GM23338 (cell line): ENCODE results near the gene HELQ. TPM values are rescaled to one million over a fixed set of nuclear protein-coding genes. Genes with fewer than 3 reads are reported as not detected.

Source experiments
- ATAC-seq: fragments of 200-7000 bp; cut with Tn5 transposase; 3 replicates; pipeline ENCODE4 v1.9.1; 2020
- DNase-seq: peaks from one replicate; pipeline ENCODE4 v3.0.0-alpha.2; 2015; ENCODE audit warnings: low spot score
- H2AFZ ChIP-seq: fragments of 200-600 bp; sonication (generic); 2 replicates; pipeline ENCODE4 v1.8.0; 2016; ENCODE audit warnings: antibody characterized with exemption, mild to moderate bottlenecking, moderate library complexity
- H3F3A ChIP-seq: fragments of 200-600 bp; sonication (generic); replicated peaks from 2 replicates; pipeline ENCODE4 v1.8.0; 2017; ENCODE audit warnings: antibody characterized with exemption, mixed run types, low read depth
- H3K27ac ChIP-seq: fragments of 200-600 bp; sonication (generic); 2 replicates; pipeline ENCODE4 v1.6.1; 2016; ENCODE audit warnings: low read depth
- H3K27me3 ChIP-seq: fragments of 200-600 bp; sonication (generic); 2 replicates; pipeline ENCODE4 v1.8.0; 2016; ENCODE audit warnings: mild to moderate bottlenecking, mixed run types, moderate library complexity; ENCODE audit not compliant: insufficient read depth
- H3K36me3 ChIP-seq: fragments of 200-600 bp; sonication (generic); 2 replicates; pipeline ENCODE4 v1.8.0; 2016; ENCODE audit warnings: mild to moderate bottlenecking; ENCODE audit not compliant: insufficient read depth
- H3K4me1 ChIP-seq: fragments of 200-600 bp; sonication (generic); 2 replicates; pipeline ENCODE4 v1.8.0; 2016; ENCODE audit warnings: mild to moderate bottlenecking, moderate library complexity; ENCODE audit not compliant: insufficient read depth
- H3K4me2 ChIP-seq: fragments of 200-600 bp; sonication (generic); 2 replicates; pipeline ENCODE4 v1.7.1; 2017; ENCODE audit warnings: mixed run types
- H3K4me3 ChIP-seq: fragments of 200-600 bp; sonication (generic); 2 replicates; pipeline ENCODE4 v1.6.1; 2016; ENCODE audit warnings: mixed run types
- H3K79me2 ChIP-seq: fragments of 200-600 bp; sonication (generic); replicated peaks from 2 replicates; pipeline ENCODE4 v1.8.0; 2017; ENCODE audit warnings: mild to moderate bottlenecking; ENCODE audit not compliant: insufficient read depth
- H3K9me2 ChIP-seq: fragments of 200-600 bp; sonication (generic); 2 replicates; pipeline ENCODE4 v1.8.0; 2017; ENCODE audit not compliant: insufficient read depth
- H4K20me1 ChIP-seq: fragments of 200-600 bp; sonication (generic); replicated peaks from 2 replicates; pipeline ENCODE4 v1.8.0; 2017; ENCODE audit warnings: mild to moderate bottlenecking; ENCODE audit not compliant: insufficient read depth
- H3K27ac Mint-ChIP-seq: 2 replicates; pipeline ENCODE4 v1.8.0; 2020; ENCODE audit warnings: inconsistent platforms, mild to moderate bottlenecking, moderate library complexity, mixed read lengths
- H3K27me3 Mint-ChIP-seq: 3 replicates; pipeline ENCODE4 v1.8.0; 2022; ENCODE audit warnings: low read depth, mild to moderate bottlenecking, moderate library complexity, mixed read lengths, inconsistent platforms; ENCODE audit not compliant: insufficient read depth, poor library complexity
- H3K36me3 Mint-ChIP-seq: 3 replicates; pipeline ENCODE4 v1.8.0; 2021; ENCODE audit warnings: low read depth, mild to moderate bottlenecking, inconsistent platforms, moderate library complexity, mixed read lengths
- H3K4me1 Mint-ChIP-seq: 3 replicates; pipeline ENCODE4 v1.8.0; 2020; ENCODE audit warnings: mild to moderate bottlenecking, inconsistent platforms, mixed read lengths
- H3K4me3 Mint-ChIP-seq: 3 replicates; pipeline ENCODE4 v1.8.0; 2021; ENCODE audit warnings: moderate library complexity, mild to moderate bottlenecking, inconsistent platforms, mixed read lengths
- H3K9me3 Mint-ChIP-seq: 3 replicates; pipeline ENCODE4 v1.8.0; 2020; ENCODE audit warnings: moderate library complexity, mild to moderate bottlenecking, inconsistent platforms, mixed read lengths
- CREB1 ChIP-seq: fragments of 250-450 bp; sonication (Bioruptor Pico); IDR thresholded peaks from 2 replicates; pipeline ENCODE4 v1.5.0; 2020; ENCODE audit warnings: low read depth, mild to moderate bottlenecking, moderate library complexity
- JUNB ChIP-seq: IDR thresholded peaks from one replicate; pipeline ENCODE4 v1.6.1; 2016; ENCODE audit warnings: antibody characterized with exemption; ENCODE audit not compliant: unreplicated experiment
- POLR2AphosphoS5 ChIP-seq: IDR thresholded peaks from 2 replicates; pipeline ENCODE4 v1.6.1; 2016; ENCODE audit warnings: antibody characterized with exemption, low read depth
- STAT1 ChIP-seq: IDR thresholded peaks from one replicate; pipeline ENCODE4 v1.6.1; 2016; ENCODE audit warnings: antibody characterized with exemption; ENCODE audit not compliant: unreplicated experiment
- ZNF114 ChIP-seq: fragments of 250-450 bp; sonication (Bioruptor Pico); IDR thresholded peaks from 2 replicates; pipeline ENCODE4 v1.5.0; 2020; ENCODE audit warnings: mild to moderate bottlenecking, moderate library complexity
- polyA plus RNA-seq: library from polyadenylated mRNA; unstranded; fragments of >200 nt; fragmentation: Nextera tagmentation; extraction: Ambion mirVana; gene quantifications from 2 replicates; pipeline ENCODE4 v1.2.1, GENCODE V29; 2016
- total RNA-seq: library from RNA; depleted of rRNA; stranded (reverse); fragments of >200 nt; shearing (Covaris generic); gene quantifications from 2 replicates; pipeline ENCODE4 v1.2.3, GENCODE V29; 2014
- TF ChIP-seq, protein P1 (sequence below), 2 experiments: fragments of 200-600 bp in 1 of 2; sonication (generic) in 1 of 2; conservative IDR thresholded peaks; 2 replicates each; pipeline versions ENCODE4 v1.5.1 to v1.6.1; 2016 to 2017; ENCODE audit warnings: antibody characterized with exemption in 2 of 2, low read depth in 2 of 2, mild to moderate bottlenecking in 2 of 2, moderate library complexity in 1 of 2
- TF ChIP-seq, protein P2 (sequence below): IDR thresholded peaks from one replicate; pipeline ENCODE4 v1.6.1; 2018; ENCODE audit warnings: antibody characterized with exemption; ENCODE audit not compliant: unreplicated experiment

The HELQ gene
- total and polyA plus RNA-seq, 2 experiments from 2014 or later, result 6.8 to 8.1 TPM

DNA sequence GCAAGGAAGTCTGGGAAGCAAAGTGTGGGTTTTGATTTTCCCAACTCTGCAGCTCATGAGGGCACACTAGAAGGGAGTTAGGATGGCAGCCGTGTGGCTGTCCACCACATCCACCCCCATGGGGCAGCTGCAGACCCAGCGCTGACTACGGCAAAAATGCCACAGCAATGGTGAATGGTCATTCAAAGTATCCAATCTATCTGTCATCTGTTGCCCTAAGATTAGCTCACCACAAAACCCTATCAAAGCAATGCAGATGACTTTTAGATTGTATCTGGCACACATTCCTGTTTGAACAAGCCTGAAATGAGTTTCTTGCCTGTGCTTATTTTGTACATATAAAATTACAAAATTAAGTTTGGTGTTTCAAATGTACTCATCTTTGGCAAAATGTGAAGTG, 91.3 kb downstream of the HELQ start (continued):
- TF ChIP-seq, protein P1, sequence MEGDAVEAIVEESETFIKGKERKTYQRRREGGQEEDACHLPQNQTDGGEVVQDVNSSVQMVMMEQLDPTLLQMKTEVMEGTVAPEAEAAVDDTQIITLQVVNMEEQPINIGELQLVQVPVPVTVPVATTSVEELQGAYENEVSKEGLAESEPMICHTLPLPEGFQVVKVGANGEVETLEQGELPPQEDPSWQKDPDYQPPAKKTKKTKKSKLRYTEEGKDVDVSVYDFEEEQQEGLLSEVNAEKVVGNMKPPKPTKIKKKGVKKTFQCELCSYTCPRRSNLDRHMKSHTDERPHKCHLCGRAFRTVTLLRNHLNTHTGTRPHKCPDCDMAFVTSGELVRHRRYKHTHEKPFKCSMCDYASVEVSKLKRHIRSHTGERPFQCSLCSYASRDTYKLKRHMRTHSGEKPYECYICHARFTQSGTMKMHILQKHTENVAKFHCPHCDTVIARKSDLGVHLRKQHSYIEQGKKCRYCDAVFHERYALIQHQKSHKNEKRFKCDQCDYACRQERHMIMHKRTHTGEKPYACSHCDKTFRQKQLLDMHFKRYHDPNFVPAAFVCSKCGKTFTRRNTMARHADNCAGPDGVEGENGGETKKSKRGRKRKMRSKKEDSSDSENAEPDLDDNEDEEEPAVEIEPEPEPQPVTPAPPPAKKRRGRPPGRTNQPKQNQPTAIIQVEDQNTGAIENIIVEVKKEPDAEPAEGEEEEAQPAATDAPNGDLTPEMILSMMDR (conservative IDR thresholded peaks at IDR 0.05; ENCODE audit: low read depth in 2 of 2), result no peak
- TF ChIP-seq STAT1, result no peak
- no peak for TF ChIP-seq CREB1 (CRISPR knock-in tag)
- no peak for TF ChIP-seq ZNF114 (CRISPR knock-in tag)
- TF ChIP-seq, protein P2, sequence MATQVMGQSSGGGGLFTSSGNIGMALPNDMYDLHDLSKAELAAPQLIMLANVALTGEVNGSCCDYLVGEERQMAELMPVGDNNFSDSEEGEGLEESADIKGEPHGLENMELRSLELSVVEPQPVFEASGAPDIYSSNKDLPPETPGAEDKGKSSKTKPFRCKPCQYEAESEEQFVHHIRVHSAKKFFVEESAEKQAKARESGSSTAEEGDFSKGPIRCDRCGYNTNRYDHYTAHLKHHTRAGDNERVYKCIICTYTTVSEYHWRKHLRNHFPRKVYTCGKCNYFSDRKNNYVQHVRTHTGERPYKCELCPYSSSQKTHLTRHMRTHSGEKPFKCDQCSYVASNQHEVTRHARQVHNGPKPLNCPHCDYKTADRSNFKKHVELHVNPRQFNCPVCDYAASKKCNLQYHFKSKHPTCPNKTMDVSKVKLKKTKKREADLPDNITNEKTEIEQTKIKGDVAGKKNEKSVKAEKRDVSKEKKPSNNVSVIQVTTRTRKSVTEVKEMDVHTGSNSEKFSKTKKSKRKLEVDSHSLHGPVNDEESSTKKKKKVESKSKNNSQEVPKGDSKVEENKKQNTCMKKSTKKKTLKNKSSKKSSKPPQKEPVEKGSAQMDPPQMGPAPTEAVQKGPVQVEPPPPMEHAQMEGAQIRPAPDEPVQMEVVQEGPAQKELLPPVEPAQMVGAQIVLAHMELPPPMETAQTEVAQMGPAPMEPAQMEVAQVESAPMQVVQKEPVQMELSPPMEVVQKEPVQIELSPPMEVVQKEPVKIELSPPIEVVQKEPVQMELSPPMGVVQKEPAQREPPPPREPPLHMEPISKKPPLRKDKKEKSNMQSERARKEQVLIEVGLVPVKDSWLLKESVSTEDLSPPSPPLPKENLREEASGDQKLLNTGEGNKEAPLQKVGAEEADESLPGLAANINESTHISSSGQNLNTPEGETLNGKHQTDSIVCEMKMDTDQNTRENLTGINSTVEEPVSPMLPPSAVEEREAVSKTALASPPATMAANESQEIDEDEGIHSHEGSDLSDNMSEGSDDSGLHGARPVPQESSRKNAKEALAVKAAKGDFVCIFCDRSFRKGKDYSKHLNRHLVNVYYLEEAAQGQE, result no peak
- no peak for TF ChIP-seq JUNB
- TF ChIP-seq POLR2AphosphoS5, result no peak

DNA sequence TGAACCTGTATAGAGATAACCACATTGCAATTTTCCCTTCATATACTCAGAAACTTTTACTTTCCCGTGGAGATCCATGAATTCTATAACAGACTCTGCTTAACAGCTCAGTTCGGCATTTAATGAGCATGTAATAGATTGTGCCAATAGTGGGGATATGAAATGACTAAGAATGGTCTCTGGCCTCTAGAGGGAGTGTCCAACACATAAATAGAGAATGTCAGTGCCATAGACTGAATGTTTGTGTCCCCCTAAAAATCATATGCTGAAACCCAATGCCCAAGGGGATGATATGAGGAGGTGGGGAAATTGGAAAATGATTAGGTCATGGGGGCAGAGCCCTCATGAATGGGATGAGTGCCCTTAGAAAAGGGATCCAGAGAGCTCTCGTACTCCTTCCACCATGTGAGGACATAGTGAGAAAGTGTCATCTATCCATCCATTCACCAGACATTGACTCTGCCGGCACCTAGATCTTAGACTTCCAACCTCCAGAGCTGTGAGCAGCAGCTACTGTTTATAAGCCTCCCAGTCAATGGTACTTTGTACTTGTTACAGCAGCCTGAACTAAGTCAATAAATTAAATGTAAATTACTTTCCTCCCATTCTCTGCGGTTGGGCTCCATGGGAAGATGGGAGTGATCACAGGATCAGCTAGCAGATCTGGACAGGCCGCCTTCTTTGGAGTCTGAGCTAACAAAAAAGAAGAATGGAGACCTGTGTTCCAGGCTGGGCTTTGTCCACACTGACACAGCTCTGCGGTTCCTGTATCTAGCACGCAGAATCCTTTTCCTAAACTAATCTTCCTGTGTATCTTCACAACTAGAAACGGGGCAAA, 92.9 kb downstream of the HELQ start:
- Mint-ChIP-seq H3K27ac (no peak overlapping the region), H3K36me3 (no peaks in the 10 kb centered on the region), H3K9me3 (no peaks in the 10 kb centered on the region), H3K27me3 (no peaks in the 10 kb centered on the region), H3K4me3 (no peak overlapping the region), H3K4me1 (peaks cover 10% of the 10 kb centered on the region)
- TF ChIP-seq, protein P1 (conservative IDR thresholded peaks at IDR 0.05; ENCODE audit: low read depth in 2 of 2), result peak; percentile 55 to 59
- no peak for TF ChIP-seq STAT1
- no peaks in the 10 kb centered on the region for H3K27me3 ChIP-seq
- peak overlapping the region; percentile 57; the same call in 1 of the 2 replicates for H3K27ac ChIP-seq
- H3K4me2 ChIP-seq, result no peak overlapping the region
- ATAC-seq, result peak; percentile 50
- H3K79me2 ChIP-seq, result no peaks in the 10 kb centered on the region
- no peak overlapping the region for H3K4me3 ChIP-seq
- no peaks in the 10 kb centered on the region for H3K36me3 ChIP-seq
- peaks cover 3% of the 10 kb centered on the region; the same call in 1 of the 2 replicates for H3K4me1 ChIP-seq
- H3K9me2 ChIP-seq, result peaks cover 8% of the 10 kb centered on the region; the same call in 1 of the 2 replicates
- peak; percentile 33 for DNase-seq
- no peaks in the 10 kb centered on the region for H4K20me1 ChIP-seq
- peak overlapping the region; percentile 86; the same call in 1 of the 2 replicates for H2AFZ ChIP-seq
- H3F3A ChIP-seq, result peaks cover 6% of the 10 kb centered on the region; the same call in 1 of the 2 replicates
